G401 (cell line): ENCODE data around the gene TIMM22. TPM values are rescaled to one million over a fixed set of nuclear protein-coding genes. Genes with fewer than 3 reads are reported as not detected.
"Not testable (repeated sequence)": the region's sequence is repeated elsewhere in the genome, so short reads cannot be mapped to it uniquely, and the experiment has no call there.

Source experiments
- DNase-seq: peaks from one replicate; pipeline ENCODE4 v3.0.0-alpha.2; 2015; ENCODE audit warnings: low spot score
- in situ Hi-C: cut with HindIII; loops from 2 replicates; pipeline ENCODE4 v1.10.0; 2016; ENCODE audit warnings: low sequenced_read_pairs, mixed read lengths
- total RNA-seq: library from RNA; depleted of rRNA; stranded (reverse); fragments of >200 nt; shearing (Covaris generic); gene quantifications from 2 replicates; pipeline ENCODE4 v1.2.3, GENCODE V29; 2014

The TIMM22 gene
- total RNA-seq, 1 experiment from 2014 or later, result 25.9 TPM

GRCh38 chr17:992933-993332 is 4.0 kb upstream of the TIMM22 start:
- DNase-seq, result peak; percentile 32
- in situ Hi-C loops, result loop anchor here (25.0 kb wide), 1 partner anchor 231 kb away; the partner anchor contains the start of gene GEMIN4

DNA sequence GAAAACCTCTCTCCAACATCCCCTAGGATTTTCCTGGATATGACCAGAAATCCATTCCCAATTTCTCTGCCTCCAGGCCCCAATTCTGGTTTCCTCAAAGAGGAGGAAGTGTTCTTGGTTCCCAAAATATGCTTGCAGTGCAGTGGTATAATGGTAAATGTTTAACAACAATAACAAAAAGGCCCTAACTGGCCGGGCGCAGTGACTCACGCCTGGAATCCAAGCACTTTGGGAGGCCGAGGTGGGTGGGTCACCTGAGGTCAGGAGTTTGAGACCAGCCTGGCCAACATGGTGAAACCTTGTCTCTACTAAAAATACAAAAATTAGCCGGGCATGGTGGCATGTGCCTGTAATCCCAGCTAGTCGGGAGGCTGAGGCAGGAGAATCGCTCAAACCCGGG is 1.6 kb upstream of the TIMM22 start:
- in situ Hi-C loops, result loop anchor here (25.0 kb wide), 1 partner anchor 233 kb away; the partner anchor contains the start of gene GEMIN4
- not testable (repeated sequence) for DNase-seq

- in situ Hi-C loops, result loop anchor here (25.0 kb wide), 1 partner anchor 236 kb away; the partner anchor contains the start of gene GEMIN4
- DNase-seq, result no peak
Measured at GRCh38 chr17:998111-998510, 1.2 kb downstream of the TIMM22 start.

GRCh38 chr17:1000597-1001461 is 3.9 kb downstream of the TIMM22 start:
- DNase-seq, result no peak
- in situ Hi-C loops, result no loop called here

DNA sequence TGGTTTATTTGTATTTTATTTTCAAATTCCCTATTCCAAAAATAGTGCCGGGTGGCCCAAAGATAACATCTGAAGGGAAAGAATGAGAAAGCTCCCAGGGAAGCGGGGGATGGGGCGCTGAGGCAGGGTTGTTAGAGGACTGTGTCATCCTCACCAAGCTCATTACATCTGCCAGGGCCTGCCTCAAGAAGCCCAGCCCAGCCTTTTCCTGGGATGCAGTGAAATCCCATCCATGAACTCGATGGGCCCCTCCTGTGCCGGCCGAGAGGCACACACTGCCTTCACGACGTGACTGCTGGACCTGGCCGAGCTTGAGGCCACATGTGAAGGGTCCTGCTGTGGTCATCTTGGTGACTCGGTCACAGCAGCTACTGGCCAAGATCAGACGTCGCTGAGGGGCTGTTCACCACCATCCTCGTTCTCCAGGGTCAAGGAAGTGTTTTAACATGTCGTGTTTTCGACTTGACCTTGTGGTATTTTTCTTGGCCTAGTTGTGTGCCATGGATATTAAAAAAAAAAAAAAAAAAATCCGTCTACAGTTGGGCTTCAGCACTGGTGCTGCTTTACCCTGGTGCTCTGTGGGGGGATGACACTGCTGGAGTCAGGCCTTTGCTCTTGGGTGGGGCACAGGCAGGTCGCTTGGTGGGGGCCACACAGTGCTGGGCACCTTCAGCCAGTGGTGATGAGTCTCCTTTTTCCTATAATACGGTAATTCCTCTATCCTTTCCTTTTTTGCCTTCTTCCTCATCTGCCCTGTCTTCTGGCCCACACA is 4.9 kb downstream of the TIMM22 start:
- no peak for DNase-seq
- in situ Hi-C loops, result no loop called here

DNA sequence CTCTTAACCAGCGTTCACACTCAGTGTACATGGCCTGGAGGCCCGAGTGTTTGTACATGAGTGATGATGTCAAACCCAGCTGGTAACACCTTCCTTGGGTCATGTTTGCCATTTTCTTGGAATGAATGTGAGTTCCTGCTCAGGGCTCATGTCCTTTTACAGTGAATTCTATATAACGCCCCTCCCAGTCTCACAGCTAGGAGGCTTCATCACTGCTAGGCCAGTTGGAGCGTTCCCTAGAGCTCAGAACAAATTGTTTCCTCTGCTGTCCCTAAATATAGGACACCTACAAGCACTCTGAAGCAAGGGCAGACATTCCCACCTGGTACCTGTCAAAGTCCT is 5.5 kb downstream of the TIMM22 start:
- in situ Hi-C loops, result no loop called here
- no peak for DNase-seq

DNA sequence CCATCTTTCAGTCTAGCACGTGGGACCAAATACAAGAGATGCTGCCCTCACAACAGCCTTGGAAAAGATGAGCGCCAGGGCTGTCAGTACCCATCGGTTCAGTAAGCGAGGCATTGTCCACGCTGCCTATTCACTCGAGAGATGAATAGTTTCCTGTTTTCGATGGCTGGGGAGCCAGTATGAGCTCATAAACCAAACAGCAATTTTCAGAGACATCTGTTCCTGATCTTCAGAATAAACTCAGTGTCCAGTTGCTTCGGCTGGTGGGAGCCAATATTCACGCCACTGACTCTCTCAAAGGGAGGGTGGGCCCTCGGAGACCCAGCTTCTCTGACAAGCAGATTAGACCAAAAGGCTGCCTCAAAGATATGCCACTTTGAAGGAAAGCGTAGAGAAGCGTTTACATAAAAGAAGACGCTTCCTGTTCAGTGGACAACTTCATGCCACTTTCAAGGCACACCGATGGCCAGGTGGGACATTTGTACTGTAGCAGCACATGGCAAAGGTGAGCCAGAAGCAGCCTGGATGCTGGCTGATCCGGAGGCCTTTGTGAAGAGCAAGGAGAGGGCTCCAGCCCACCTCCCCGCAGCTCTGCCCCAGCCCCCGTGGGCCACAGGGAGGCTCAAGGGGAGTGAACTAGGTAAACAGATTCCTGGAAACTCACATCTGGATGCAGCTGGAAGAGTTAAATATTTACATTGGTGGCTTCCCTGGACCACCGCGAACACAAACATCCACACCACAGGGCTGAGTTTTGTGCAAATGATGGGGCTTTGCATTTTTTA is 6.0 kb downstream of the TIMM22 start:
- no peak for DNase-seq
- in situ Hi-C loops, result no loop called here

GRCh38 chr17:1003633-1003971 is 6.7 kb downstream of the TIMM22 start:
- no peak for DNase-seq
- in situ Hi-C loops, result no loop called here

GRCh38 chr17:1003972-1004768 is 7.2 kb downstream of the TIMM22 start:
- in situ Hi-C loops, result no loop called here
- DNase-seq, result no peak

GRCh38 chr17:1004769-1005295 is 7.9 kb downstream of the TIMM22 start:
- no peak for DNase-seq
- in situ Hi-C loops, result no loop called here

DNA sequence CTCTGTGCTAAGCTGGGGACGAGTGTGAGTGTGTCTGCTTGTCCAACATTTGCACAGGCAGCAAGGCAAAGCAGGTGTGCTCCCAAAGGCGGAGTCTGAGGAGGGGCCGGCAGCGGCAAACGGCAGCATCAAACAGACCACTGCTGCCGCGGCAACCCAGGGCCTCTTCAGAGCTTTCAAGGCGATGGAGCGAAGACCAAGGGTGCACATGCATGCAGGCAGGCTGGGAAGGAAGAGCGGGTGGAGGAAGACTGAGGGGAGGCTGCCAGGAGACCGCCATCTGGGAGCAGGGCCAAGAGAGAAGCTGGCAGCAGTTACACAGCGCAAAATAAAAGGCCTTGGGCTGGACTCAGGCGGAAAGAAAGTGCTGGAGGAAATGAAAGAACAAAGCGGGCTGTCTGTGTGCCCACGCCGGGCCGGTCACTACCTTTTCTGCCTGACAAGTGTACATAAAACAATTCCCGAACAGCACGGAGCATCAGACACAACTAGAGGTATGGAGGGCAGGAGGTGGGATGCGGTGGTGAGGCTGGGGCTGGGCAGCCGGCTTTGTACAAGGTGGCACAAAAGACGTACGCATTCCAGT is 8.5 kb downstream of the TIMM22 start:
- peak; percentile 93 for DNase-seq
- in situ Hi-C loops, result no loop called here

DNA sequence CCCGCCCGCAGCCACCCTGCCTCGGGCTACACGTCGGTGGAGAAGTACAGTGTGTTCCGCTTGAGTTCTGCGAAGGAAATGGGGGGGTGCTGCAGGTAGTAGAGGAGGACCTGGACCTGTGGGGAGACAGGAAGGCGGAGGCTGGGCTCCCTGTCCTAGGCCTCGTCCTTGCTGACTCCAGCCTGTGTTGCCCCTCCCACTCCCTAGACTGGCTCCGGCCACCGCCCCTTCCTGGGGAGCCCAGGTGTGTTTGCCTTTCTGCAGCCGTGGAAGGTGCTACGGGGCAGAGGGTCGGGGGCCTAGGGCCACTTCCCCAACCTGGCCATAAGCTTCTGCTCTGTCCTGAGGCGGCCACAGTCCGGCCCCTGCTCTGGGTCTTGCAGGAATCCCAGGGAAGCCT is 9.1 kb downstream of the TIMM22 start:
- in situ Hi-C loops, result no loop called here
- no peak for DNase-seq

- in situ Hi-C loops, result no loop called here
- DNase-seq, result no peak
Measured at GRCh38 chr17:1007310-1008007, 10.5 kb downstream of the TIMM22 start.

DNA sequence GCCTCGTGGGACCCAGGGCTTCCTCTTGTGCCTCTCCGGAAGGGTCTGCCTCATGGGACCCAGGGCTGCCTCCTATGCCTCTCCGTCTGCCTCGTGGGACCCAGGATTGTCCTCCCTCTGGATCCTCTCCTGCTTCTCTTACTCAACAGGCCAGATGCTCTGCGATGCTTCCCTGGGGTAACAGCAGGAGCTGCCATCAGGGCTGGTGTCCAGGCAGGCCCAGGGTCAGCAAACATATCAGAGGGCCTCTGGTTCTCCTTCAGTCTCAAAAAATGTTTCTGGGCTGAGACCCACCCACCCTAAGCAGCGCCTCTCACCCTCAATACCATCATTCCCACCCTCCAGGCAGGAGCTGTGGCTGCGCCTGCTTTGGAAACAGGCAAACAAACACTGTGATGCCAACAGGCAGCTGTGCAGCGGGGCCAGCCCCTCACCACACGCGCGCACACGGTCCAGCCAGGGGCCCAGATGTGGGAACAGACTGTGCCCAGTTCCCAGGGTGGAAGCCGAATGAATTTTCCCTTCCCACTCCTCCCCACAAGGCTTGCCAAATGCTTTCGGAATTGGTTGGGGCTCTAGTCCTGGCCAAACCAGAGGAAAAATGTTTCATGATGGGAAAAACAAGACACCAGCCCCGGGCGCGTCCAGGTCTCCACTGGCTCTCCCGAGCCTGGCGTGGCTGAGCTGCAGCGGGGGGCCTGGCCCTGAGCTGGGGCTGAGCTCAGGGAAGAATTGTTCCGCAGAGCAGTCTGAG is 11.3 kb downstream of the TIMM22 start:
- in situ Hi-C loops, result no loop called here
- DNase-seq, result no peak

GRCh38 chr17:1009229-1010085 is 12.5 kb downstream of the TIMM22 start:
- in situ Hi-C loops, result no loop called here
- DNase-seq, result no peak

DNA sequence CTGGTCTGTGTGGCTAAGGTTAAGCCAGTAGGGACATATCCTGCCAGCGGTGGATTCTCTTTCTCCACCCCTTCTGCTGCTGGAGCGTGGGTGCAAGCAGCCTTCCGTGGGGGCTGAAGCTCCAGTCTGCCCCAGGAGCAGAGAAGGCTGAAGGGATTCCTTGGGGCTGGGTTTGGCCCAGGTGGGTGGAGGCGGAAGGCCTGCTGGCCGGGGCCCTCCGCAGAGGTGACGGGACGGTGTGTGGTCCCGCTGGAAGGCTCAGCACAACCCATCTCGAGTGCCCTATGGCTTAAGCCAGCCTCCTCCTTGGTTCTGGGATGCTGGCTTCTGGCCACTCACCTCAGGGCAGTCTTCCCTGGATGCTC is 13.1 kb downstream of the TIMM22 start:
- no peak for DNase-seq
- in situ Hi-C loops, result no loop called here
